Urothelium cell line (cell line): ENCODE measurements around the gene LIMS2.

Experiments used
- DNase-seq: peaks from one replicate; pipeline ENCODE4 v3.0.0; 2011; ENCODE audit warnings: low spot score, mixed read lengths
- FAIRE-seq: peaks from 2 replicates; lab custom pipeline; 2011; peaks lifted over from hg19 to GRCh38; lab: Jason Lieb, UNC

Gene LIMS2

DNA sequence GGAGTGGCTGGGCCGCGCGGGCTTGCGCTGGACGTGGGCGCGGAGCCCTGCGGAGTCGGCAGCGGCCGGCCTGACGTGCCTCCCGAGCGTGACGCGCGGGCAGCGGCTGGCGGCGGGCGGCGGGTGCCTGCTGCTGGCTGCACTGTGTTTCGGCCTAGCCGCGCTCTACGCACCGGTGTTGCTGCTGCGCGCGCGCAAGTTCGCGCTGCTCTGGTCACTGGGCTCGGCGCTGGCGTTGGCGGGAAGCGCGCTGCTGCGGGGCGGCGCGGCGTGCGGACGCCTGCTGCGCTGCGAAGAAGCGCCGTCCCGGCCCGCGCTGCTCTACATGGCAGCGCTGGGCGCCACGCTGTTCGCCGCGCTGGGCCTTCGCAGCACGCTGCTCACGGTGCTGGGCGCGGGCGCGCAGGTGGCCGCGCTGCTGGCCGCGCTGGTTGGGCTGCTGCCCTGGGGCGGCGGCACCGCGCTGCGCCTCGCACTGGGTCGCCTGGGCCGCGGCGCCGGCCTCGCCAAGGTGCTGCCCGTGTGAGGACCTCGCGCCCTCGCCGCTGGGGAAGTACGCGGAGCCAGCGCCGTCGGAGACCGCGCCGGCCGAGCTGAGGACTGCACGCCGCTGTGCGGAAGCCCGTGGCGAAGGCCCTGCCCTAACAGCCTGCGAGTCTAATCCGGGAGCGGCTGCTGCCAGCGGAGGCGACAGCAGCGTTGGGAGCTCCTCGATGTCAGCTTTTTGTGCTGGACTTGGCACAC lies 26.5 kb upstream of the LIMS2 start:
- FAIRE-seq (peak; percentile 88), DNase-seq (peak; percentile 88)

DNA sequence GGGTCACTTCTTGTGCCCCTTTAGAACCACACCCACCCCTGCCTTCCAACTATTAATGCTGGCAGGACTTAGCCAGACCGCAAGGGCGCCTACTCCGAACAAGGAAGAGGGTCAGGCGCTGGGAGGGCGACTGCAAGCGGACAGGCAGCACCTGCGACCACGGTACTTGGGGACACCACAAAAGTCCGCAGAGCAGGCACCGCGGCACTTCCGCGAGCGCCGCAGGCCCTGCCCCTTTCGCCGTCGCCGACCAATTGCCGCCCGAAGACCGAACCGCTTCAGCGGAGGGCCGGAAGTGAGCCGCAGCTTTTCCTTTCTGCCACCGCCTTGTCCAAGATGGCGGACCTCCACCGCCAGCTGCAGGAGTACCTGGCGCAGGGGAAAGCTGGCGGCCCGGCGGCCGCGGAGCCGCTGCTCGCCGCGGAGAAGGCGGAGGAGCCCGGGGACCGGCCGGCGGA lies 25.9 kb upstream of the LIMS2 start, which contains the start of gene SFT2D3:
Gene SFT2D3, plus strand, starts transcription at position 305 of the 458 bp plus-strand sequence. Its CDS starts 32 bp downstream, at position 337.
- peak; percentile 99 for DNase-seq
- peak; percentile 76 for FAIRE-seq

GRCh38 chr2:127700527-127701192 lies 25.3 kb upstream of the LIMS2 start:
- DNase-seq (peak; percentile 65), FAIRE-seq (peak; percentile 79)

GRCh38 chr2:127698553-127699355 lies 23.4 kb upstream of the LIMS2 start:
- FAIRE-seq = no peak

GRCh38 chr2:127697482-127698180 lies 22.3 kb upstream of the LIMS2 start:
- no peak for FAIRE-seq
- no peak for DNase-seq

More at GRCh38 chr2:127698553-127699355, 23.4 kb upstream of the LIMS2 start:
- no peak for DNase-seq

GRCh38 chr2:127695491-127696472 lies 20.5 kb upstream of the LIMS2 start:
- FAIRE-seq (no peak), DNase-seq (peak; percentile 33)

DNA sequence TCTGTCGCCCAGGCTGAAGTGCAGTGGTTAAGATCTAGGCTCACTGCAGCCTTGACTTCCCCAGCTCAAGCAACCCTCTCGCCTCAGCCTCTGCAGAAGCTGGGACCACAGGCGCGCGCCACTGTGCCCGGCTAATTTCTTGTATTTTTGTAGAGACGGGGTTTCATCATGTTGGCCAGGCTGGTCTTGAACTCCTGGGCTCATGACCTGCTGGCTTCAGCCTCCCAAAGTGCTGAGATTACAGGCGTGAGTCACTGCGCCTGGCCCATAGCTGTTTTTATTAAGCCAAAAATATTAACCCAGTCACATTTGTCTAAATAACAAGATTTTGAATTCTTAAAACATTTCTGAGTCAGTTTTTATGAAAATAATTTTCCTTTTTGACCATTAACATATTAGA lies 19.7 kb upstream of the LIMS2 start:
- FAIRE-seq = no peak
- DNase-seq = no peak

DNA sequence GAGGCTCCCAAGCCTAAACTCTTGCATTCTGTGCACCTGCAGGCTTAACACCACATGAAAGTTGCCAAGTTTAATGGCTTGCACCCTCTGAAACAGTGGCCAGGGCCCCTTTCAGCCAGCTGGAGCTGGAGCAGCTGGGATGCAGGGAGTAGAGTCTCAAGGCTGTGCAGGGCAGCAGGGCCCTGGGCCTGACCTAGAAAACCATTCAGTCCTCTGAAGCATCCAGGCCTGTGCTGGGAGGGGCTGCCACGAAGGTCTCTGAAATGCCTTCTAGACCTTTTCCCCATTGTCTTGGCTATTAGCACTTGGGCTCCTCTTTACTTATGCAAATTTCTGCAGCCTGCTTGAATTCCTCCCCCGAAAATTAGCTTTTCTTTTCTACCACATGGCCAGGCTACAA lies 15.4 kb upstream of the LIMS2 start:
- DNase-seq (no peak), FAIRE-seq (no peak)

DNA sequence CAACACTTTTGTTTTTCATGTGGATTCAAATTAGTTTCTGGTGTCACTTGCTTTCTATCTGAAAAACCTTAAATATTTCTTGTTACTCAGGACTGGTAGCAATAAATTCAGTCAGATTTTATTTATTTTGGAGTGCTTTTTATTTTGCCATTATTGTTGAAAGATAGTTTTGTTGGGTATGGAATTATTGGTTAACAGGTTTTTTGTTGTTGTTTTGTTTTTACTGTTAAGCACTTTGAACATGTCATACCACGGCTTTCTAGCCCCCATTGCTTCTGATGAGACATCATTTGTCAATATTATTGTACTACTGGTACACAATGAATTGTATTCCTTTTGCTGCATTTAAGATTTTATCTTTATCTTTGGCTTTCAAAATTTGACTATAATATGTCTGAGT lies 13.1 kb upstream of the LIMS2 start:
- DNase-seq = no peak

DNA sequence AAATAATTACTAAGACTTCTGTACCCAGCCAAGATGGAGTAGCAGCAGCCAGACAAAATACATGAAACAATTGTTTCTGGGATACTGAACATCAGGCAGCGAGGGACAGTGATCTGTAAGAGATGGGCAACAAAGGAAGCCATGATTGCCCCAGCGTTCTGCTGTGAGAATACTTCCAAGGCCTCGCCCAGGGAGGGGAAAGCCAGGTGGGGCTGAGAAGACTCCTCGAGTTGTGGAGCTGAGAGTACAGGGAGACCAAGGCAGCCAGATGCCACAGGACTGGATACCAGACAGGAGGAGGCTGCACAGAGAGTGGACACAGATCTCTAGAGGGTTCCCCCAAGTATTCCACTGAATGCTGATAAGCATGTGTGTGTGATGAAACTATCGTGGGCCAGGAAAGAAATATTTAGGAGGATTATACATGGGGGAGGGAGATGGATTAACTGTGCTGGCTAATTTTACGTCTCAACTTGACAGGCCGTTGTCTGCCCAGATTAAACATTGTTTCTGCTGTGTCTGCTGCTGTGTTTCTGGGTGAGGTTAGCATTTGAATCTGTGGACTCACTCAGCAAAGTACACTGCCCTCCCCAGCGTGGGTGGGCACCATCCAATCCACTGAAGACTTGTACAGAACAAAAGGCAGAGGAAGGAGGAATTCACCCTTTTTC lies 10.2 kb upstream of the LIMS2 start:
- FAIRE-seq = no peak
- no peak for DNase-seq

More for the DNA sequence above, 13.1 kb upstream of the LIMS2 start:
- FAIRE-seq = no peak

GRCh38 chr2:127683757-127684156 lies 8.4 kb upstream of the LIMS2 start:
- FAIRE-seq = peak; percentile 46
- no peak for DNase-seq

GRCh38 chr2:127683056-127683455 lies 7.7 kb upstream of the LIMS2 start:
- FAIRE-seq (no peak), DNase-seq (no peak)

GRCh38 chr2:127681976-127682857 lies 6.9 kb upstream of the LIMS2 start:
- DNase-seq = no peak
- FAIRE-seq = no peak

DNA sequence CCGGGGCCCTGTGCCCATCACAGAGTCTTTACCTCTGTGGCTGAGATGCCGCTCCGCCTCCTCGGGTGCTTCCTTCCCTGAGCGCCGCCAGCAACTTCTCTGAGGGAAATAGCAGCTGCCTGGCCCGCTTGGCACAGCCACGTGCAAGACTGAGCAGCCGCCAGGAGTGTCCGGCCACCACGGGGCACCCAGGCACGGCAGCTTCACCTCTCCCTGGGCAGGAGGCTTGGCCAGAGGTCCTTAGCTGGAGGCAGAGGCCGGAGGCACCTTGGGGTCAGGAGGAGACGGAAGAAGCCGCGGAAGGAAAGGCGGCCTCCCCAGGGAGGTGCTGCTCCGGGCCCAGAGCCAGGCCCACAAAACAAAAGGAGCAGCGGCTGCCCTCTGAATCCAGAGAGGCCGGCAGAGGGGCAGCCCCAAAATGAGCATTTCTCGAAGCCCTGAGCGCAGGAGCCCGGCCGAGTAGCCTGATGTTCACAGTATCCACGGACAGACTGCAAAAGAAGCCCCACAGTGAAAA lies 6.0 kb upstream of the LIMS2 start:
- FAIRE-seq = no peak

GRCh38 chr2:127680706-127681287 lies 5.5 kb upstream of the LIMS2 start:
- DNase-seq (no peak), FAIRE-seq (no peak)

More for the DNA sequence above, 6.0 kb upstream of the LIMS2 start:
- no peak for DNase-seq

DNA sequence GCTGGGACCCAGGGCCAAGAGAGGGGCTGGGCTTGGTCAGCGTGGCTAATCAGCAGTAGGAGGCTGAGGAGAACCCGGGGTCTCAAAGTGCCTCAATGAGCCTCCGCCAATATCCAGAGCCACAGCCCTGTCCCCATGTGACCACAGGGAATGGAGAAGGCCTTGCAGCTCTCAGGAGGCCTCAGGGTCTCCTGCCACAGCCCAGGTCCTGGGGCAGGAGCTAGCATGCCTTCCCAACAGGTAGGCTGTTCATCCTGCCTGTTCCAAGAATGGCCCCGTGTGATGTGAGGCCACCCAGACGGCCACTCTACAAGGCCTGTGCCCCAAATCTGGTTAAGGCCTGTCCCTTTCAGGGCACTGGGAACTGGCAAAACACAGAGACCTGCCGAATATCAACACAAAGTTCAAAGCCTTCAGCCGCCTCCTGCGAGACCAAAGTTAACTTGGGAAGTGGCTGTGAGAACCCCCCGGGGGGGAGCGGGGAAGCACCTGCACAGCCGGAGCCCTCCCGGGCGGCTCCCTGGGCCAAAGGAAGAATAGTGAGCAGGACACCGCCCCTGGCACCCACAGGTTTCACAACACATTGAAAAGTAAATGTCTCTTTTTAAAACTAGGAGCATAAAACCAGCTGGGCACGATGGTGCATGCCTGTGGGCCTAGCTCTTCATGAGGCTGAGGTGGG lies 4.5 kb upstream of the LIMS2 start:
- FAIRE-seq (no peak), DNase-seq (no peak)

- DNase-seq = no peak
- FAIRE-seq = no peak
Measured at GRCh38 chr2:127678991-127679390, 3.7 kb upstream of the LIMS2 start.
